Gastrocnemius medialis (tissue), 4 donors: ENCODE results near the gene BRIP1.

Experiments used
- POLR2A ChIP-seq, 2 donors: fragments of 450-650 bp; IDR thresholded peaks; one replicate each; pipeline ENCODE4 v1.6.1; 2017; ENCODE audit warnings: antibody characterized with exemption in 2 of 2, mild to moderate bottlenecking in 2 of 2, moderate library complexity in 2 of 2
- TF ChIP-seq, protein P1 (sequence below), 5 experiments: fragments of 450-650 bp in 3 of 5; fragments of 200-600 bp in 2 of 5; sonication (generic) in 2 of 5; IDR thresholded peaks in 4 of 5; conservative IDR thresholded peaks in 1 of 5; 1 replicate in 4 of 5; 2 replicates in 1 of 5; pipeline ENCODE4 v1.5.1; 2016 to 2019; ENCODE audit warnings: antibody characterized with exemption in 5 of 5, mild to moderate bottlenecking in 3 of 5, moderate library complexity in 3 of 5

DNA sequence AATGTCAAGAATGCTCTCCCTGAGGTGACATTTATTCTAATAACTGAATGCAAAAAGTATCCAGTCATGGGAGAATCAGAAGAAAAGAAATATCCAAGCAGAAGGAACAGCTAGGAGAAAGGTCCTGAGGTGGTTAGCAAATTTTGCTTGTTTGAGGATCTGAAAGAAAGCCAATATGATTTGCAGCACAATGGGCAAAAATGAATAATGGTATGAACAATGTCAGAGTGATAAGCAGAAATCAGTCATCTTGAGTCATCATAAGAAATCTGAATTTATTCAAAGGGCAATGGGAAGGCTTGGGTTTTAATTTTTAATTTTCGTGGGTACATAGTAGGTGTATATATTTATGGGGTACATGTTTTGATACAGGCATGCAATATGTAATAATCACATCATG, 68.5 kb downstream of the BRIP1 start:
- TF ChIP-seq POLR2A (IDR thresholded peaks at IDR 0.05), result no peak
- TF ChIP-seq, protein P1, sequence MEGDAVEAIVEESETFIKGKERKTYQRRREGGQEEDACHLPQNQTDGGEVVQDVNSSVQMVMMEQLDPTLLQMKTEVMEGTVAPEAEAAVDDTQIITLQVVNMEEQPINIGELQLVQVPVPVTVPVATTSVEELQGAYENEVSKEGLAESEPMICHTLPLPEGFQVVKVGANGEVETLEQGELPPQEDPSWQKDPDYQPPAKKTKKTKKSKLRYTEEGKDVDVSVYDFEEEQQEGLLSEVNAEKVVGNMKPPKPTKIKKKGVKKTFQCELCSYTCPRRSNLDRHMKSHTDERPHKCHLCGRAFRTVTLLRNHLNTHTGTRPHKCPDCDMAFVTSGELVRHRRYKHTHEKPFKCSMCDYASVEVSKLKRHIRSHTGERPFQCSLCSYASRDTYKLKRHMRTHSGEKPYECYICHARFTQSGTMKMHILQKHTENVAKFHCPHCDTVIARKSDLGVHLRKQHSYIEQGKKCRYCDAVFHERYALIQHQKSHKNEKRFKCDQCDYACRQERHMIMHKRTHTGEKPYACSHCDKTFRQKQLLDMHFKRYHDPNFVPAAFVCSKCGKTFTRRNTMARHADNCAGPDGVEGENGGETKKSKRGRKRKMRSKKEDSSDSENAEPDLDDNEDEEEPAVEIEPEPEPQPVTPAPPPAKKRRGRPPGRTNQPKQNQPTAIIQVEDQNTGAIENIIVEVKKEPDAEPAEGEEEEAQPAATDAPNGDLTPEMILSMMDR (IDR thresholded peaks at IDR 0.05 in 4 of 5, conservative IDR thresholded peaks at IDR 0.05 in 1 of 5), result no peak
